ENCODE results near the gene SLC35F4.
"Not testable (repeated sequence)": the region's sequence is repeated elsewhere in the genome, so short reads cannot be mapped to it uniquely, and the experiment has no call there.

Gene SLC35F4

DNA sequence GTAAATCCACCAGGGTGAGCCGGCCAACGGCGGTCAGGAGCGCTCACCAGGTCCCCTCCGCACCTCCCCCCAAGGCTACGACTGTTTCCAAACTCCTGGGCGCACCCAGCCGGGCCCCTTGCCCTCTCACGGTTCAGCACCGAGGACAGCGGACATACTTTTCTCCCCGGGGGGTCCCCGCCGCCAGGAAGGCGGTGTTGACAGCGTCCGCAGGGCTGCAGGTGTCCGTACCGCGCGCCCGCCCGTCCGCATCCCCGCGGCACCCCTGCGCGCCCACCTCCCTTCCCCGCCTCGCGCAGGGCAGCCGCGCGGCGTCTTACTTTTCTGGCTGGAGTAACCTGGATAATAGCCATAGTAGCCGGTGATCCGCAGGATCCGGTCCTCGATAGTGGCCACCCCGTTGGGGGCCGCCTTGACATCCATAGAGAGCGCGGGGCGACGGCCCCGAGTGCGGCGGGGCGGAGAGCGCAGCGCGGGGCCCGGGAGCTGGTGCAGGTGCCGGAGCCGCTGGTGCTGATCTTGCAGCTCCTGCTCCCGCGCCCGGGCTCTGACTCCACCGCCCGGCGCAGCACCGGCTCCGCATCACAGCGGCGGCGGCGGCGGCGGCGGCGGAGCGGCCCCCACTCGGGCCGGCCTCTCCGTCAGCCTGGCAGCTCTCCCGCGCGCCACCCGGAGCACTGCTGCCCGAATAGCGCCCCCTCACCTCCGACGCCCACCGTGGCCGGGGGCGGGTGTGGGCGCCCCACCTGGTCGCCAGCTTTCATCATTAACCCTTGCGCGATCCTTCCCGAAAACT lies at the start of gene SLC35F4:
Gene SLC35F4 (minus strand): TSS at position 690 of the 796 bp plus-strand sequence.
- peak; percentile 46 for DNase-seq

DNA sequence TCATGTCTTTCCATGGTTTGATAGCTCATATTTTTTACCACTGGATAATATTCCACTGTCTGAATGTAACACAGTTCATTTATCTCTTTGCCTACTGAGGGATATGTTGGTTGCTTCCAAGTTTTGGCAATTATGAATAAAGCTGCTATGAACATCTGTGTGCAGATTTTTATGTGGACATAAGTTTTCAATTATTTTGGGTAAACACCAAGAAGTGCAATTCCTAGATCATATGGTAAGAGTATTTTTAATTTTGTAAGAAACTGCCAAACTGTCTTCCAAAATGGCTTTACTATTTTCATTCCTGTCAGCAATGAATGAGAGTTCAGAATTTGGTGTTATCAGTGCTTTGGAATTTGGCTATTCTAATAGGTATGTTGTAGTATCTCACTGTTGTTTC lies 43.7 kb upstream of the SLC35F4 start:
- no peak for DNase-seq

DNA sequence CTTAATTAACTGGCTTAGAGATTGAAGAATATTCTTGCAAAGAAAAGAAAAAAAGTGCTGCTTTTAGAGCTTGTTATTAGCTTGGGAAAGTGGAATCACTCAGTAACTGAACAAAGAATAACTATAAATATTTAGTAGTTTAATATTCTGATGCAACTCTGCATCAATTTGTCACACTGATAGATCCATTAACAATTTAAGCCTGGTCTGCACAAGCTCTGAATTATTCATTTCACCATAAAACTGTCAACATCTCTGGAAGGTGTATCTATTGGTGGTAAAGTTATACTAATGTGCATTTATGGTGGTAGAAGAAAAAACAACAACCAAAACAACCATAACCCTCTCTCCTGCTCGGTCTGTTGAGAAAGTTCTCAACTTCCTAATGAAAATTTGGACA lies 38.1 kb upstream of the SLC35F4 start:
- no peak for DNase-seq

DNA sequence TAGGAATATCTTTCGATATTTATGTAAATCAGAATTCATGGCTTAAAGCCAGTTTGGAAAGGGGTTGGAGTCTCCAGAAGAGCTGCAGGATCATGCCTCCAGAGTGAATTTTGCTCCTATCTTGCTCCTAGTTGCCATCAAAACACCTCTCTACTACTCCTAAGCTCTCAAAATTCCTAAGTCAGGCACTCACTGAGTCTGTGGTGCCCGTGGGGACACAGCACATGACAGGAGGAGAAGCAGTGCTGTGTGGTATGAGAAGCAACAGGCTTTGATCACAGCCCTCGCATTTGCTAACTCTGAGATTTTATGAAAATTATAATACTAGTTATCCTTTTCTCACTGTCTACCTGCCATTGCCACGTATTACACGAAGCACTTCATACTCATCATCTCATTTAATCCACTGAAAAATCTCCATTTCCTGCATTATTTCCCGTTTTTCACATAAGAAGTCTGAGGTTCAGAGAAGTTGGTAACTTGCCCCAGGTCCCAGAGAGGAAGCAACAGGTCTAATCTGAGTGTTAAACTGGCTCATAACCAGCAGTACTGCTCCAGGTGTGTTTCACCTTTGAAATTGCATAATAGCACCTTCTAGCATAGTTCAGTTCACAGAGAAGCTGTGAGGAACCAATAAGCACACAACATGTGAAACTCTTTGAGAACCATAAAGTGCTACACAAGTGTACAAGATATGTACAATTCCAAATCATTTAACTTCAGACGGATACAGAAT lies 33.1 kb upstream of the SLC35F4 start:
- no peak for DNase-seq

DNA sequence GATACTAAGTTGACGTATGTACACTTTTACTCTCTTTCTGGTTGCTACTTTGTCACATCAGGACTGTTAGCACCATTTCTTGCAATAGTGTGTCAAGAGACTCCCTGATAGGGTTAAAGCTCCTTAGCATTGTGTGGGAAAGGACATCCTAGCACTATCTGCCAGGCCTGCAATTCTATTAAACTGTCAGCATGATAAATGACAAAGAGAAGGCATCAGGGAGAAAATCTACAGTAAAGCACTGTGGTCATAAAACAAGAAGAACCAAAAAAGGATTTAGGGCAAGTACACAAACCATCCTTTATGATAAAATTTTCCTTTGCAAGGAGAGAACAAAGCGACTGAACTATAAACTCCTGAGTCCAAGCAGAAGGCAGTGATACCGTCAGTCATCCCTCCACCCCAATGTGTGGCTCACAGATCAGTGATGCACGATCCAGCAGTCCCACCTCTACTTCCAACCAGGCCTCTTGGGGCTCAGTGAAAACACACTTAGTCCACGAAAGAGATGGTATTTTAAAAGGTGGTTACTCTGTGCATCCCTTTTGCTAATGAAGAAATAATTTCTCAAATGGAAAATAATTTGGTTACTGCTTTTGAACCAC lies 31.4 kb upstream of the SLC35F4 start:
- DNase-seq: no peak

DNA sequence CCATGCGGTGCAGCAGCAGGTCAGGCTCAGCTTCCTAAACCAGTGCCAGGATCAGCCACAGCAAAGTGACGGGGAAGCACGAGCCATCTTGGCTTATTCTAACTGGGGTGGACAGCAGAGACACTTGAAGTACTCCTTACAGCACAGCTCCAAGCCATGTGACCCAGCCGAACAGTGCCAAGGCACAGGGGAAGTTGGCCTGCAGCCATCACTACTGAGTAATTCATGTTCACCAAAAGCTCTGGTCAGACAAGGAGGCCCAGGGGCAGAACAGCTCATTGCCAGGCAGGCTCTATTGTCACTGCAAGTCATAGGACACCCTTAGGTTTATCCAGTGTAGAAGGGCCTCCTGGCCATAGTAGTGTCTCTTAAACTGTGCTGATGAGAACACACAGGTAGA lies 23.4 kb upstream of the SLC35F4 start:
- no peak for DNase-seq

DNA sequence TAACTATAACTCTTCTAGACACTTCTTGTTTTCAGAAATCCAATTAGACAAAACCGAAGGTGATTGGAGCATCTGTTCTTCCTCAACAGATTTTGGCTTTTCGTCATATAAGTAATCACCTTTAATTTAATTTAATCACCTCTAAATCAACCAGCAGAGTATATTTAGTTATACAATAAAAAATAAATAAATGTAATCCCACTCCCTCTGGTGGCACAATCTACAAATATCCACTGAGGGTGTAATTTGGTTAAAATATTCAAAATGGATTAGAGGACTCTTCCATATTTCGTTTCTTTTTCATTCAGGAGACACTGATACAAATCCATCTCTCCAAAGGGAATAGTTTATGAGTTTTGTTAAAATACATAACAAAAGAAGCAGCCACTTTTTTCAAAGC lies 18.3 kb upstream of the SLC35F4 start:
- DNase-seq: no peak

DNA sequence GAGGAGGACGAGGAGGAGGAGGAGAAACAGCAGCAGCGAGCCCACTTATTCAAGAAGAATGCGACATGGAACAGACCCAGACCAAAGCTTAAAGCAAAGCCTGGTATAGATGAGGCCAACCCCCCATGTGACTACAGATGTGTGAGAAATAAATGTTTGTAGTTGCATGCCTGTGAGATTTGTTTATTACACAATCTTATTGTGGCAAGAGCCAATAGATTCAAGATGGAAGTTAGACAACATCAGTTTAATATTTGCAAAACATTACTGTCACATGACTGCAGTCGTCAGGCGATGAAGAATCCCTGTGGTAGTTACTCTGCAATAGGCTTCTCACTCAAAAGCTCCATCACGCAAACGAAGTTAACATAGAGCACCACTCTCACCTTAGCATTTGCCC lies 17.2 kb upstream of the SLC35F4 start:
- no peak for DNase-seq

DNA sequence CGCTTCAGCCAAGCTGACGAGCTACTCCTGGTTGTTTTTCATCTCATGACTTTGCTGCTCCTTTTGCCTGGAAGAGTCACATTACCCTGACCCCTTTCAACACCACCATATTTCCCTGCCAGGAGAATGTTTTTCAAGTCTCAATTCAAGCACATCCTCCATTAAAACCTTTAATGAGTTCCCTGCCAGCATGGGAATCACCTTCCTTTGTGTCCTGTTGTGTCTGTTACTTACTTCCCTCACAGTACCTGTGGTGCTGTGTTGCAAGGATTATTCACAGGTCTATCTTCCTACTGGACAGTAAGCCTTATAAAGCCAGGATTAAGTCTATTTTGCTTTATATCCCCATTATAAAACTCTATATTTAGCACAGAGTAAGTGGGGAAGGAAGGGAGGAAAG lies 13.6 kb upstream of the SLC35F4 start:
- no peak for DNase-seq

DNA sequence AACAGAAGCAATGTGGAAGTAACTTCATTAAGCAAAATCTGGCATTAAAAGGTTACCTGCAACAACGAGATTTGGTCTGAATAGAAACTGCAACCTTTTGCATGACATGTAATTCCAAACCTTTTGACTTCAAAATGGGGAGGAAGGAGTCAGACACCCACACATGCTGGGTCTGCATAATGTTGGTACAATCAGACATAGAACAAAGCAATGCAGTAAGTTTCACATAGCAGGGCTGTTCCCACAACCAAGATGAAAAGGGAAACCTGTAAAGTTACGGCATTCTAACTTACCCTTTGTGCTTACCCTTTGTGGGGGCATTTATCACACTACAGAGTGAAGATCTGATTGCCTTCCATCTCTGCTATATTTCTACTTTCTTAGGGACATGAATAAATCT lies 10.1 kb upstream of the SLC35F4 start:
- no peak for DNase-seq

DNA sequence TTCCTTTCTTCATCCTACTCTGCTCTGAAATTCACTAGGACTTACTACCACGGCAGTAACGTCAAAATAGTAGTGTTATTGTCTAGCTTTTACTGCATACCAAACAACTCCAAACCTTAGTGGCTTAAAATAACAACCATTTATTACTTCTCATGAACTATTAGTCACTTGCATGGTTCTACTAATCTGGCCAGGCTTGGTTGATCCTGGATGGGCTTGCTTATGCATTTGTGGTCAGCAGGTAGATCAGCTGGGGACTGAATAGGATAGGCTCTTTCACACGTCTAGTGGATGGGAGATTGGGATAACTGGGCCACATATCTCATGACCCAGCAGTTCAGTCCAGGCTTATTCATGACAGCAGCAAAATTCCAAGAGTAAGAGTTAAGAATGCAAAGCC lies 9.4 kb upstream of the SLC35F4 start:
- DNase-seq: no peak

DNA sequence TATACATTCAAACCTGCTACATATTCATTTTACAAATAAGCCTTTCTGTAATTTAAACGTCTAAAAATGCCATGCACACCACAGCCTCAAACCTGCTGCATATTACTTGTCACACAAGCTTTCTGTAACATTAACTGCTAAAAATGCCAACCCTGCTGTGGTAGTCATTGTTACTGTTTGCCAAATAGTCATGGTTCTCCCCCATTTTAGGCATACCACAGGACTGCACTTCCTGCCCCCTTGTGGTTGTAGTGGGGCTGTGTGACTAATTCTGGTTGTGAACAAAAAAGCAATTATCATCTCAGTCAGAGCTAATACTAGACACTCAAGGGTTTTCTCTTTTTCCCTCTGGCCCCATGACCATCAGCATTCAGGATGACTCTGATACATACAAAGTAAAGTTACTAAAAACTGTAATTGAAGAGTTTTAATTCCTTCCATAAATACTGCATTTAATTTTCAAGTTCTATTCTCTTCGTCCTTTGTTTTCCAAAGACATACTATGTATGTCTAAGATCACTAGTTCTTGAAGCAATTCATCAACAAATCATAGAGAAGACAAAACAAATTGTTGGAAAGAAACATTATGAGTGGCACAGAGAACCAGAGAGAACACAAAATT lies 5.7 kb upstream of the SLC35F4 start:
- DNase-seq: no peak

DNA sequence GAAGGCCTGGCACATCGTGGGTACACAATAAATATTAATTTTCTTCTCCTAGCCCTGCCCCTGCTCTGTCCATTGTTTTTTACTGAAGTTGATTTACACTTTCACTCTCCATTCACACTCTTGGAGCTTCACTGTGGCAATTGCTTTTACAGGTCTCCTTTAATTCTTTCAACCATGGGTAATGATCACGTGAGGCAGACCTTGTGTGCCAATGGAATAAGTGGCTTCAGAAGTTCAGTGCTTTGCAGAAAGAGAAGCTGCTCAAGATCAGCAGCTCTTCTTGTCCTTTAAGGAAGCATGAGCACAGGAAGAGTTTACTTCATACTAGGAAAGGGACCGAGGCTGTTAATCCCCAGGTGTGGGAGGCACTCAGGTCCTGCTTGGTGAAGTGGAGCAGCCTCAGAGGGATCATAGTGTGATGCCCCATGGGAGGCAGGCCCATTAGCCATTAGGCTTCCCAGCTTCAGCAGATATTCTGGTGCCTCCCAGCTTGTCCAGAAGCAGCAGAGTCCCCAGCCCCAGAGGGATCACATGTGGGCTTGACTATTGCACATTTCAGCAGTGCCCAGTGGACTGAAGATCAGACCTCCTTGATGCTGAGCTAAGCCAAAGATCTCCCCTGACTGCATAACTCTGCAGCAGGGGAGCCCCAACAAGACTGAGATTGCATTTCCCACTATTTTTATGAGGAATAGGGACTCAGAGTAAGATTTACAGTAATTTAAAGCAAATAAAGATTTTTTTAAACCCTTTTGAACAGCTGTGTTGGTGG lies 5.0 kb upstream of the SLC35F4 start:
- no peak for DNase-seq

DNA sequence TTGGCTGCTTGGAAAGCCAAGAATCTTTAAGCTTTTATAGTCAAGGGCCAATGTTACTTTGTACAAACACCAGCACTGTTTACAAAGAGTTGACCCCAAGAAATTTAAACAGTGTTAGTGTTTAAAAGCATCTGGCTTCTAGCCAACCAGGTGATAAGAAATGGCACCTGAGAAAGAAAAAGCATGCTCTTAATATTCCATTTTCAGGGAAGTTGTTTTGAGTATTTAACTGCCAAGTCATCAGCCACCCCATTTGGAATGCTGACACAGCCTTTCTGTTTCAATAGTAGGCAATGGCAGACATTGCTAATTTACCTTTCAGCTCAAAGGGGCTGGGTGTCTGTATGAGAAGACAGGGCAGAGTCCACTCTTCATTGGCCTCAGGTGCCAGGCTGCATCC lies 3.7 kb upstream of the SLC35F4 start:
- no peak for DNase-seq

DNA sequence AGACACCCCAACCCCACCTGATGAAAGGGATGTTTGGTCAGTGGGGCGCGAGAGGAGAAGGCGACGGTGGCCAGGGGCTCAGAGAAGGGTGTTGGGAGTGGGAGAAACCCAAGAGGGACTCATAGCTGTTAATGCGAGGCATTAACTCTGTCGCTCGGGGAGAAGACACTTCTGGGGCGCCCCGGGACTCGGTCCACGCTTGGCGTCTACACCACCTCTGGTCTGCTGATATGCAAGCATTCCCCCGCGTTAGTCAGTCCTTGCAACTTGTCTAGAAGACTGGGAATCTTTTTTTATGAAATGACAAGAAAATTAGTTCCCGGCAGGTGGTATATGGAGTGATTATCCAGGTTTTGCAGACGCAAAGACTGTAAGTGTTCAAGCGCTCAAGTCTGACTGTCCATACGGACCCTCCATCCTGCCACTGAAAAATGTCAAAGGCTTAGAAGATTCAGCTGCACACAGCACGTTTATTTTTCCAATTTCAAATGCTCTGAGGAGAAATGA lies 360 bp upstream of the SLC35F4 start:
- DNase-seq: no peak

DNA sequence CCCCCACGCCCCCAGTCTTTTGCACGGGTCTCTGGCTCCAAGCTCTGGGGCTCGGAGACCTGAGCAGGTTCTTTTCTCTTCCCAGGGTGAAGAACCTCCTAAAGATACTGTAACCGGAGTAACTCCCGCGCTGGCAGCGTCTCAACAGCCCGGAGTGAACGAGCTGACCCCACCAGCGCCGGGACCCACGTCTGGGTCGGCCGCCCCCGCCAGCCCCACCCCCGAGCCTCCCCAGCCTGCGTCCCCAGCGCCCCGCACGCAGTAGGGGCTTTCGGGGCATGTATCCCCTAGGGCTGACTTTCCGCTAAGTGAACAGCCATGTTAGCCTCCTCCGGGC lies 858 bp downstream of the SLC35F4 start:
- DNase-seq: no peak

DNA sequence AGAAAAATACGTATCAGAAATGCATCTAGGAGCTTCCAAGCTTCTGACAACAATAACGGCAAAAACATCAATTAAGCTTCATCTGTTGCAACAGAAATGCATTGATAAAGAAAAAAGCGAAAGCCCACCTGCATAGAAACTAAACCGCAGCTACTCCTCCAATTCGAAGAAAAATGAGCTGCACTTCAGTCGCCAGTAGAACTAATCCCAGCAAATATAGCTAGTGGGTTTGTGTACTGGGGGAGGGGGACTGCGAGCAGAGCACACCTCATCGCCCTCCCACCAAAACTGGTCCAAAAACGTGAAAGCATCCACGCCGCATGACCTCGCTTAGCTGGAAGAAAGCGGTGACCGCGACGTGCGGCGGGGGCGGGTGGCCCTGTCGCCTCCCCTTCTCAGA lies 1.2 kb downstream of the SLC35F4 start:
- no peak for DNase-seq

DNA sequence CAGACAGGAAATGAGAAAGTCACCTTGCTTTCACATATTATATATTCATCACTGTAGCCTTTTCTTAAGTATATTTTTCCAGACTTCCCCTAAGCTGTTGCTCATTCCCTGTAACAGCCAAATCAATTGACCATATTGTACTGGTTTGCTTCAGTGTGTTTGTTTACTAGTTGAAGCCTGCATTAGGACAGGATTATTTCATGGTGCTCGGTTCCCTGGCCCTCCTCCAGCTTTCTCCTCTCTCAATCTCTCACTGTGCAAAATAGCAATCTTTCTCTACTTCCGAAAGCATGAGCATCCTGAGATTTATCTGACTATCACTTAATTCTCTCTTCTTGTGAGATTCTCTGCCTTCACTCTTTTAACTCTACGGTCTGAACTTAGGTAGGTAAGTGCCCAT lies 2.4 kb downstream of the SLC35F4 start:
- DNase-seq: no peak

DNA sequence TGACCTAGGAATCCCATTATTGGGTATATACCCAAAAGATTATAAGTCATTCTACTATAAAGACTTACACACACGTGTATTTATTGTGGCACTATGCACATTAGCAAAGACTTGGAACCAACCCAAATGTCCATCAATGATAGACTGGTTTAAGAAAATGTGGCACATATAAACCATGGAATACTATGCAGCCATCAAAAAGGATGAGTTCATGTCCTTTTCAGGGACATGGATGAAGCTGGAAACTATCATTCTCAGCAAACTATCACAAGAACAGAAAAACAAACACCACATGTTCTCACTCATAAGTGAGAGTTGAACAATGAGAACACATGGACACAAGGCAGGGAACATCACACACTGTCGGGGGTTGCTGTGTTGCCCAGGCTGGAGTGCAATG lies 10.2 kb downstream of the SLC35F4 start:
- not testable (repeated sequence) for DNase-seq

DNA sequence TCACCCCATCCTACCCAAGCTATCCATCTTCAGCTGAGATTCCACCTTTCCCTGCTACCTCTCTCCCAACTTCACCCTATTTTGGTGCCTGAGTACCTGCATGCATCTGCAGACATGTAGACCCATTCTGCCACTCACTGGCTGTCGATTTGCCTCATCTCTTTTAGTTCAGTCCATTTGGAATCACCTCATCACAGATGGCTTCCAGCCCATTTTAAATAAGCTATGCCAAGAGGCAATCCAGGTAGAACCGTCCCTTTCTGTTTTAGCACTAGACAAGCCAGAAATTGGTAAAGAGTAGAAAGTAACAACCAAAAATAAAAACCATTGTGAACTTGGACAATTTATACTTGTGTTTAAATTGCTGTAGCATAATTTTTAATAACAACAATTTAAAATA lies 11.3 kb downstream of the SLC35F4 start:
- DNase-seq: no peak

DNA sequence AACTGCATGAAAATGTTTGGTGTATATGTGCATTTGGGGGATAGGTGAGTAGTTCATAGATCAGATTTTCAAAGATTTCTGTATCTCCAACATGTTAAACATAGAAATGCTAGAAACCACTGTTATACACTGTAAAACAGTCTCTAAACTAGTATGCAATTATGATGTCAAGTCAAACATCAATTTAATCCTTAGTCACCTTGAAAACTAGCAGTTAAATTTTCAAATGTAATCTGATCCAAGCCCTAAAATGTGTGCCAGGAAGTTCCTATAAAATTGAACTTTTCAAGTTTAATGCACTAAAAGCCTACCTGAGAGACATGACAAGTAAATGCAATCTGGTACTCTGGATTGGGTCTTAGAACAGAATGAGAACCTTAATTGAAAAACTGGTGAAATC lies 14.5 kb downstream of the SLC35F4 start:
- no peak for DNase-seq

DNA sequence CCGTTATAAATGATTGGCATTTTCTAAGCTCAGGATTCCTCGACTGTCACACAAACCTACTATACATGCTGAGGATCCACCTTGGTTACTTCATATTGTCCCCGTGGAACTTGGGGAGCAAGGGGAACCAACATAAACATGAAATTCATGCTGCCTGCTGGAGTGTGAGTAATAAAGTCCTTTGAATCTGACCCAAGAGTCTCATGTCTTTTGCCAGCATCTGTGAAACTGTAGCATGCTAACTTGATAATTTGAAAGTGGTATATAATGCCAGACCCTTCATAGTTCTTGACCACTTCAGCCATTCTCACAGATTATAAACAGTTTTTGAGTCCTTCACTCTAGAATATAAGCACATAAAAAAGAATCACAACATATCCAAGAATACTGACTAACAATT lies 17.1 kb downstream of the SLC35F4 start:
- no peak for DNase-seq

DNA sequence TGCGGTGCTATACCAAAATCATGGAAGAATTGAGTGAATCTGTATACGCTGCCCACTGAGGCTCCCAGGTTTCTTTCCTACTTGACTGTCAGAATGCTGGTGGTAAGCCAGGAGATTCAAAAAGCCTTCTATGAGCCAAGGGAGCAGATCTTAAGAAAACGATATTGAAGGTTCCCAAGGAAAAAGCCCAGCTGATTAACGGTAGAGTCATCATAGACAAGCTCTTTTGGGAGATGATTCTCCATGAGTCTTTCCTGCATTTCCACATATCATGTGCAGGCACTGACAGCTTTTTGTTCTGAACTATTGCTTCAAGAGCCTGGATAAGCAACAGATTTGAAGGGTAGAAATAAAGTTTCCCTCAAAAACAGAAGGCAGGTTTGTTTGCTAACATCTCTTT lies 17.5 kb downstream of the SLC35F4 start:
- DNase-seq: no peak
